ENCODE results near the gene NXT2.
"Not testable (repeated sequence)": the region's sequence is repeated elsewhere in the genome, so short reads cannot be mapped to it uniquely, and the experiment has no call there.

Gene NXT2

GRCh38 chrX:109536439-109537323, at the start of gene NXT2:
Gene NXT2, plus strand, starts transcription at chrX:109536844. Its CDS starts 163 bp downstream, at chrX:109537007.
- H3K4me3 Mint-ChIP-seq = peak within 1 kb of the TSS; percentile 97
- peak within 1 kb of the TSS; percentile 99 for H3K27ac Mint-ChIP-seq
- peaks cover 9% of the 10 kb centered on the region for H3K4me1 Mint-ChIP-seq (ENCODE audit: low read depth)
- H3K27me3 Mint-ChIP-seq = peaks cover 7% of the 10 kb centered on the region
- no peaks in the 10 kb centered on the region for H3K9me3 Mint-ChIP-seq (ENCODE audit: low read depth)
- no peaks in the 10 kb centered on the region for H3K36me3 Mint-ChIP-seq

- Mint-ChIP-seq H3K9me3 (ENCODE audit: low read depth) (no peaks in the 10 kb centered on the region), H3K4me1 (ENCODE audit: low read depth) (no peaks in the 10 kb centered on the region), H3K4me3 (no peak overlapping the region), H3K36me3 (no peaks in the 10 kb centered on the region), H3K27me3 (no peaks in the 10 kb centered on the region), H3K27ac (no peak overlapping the region)
These were observed 49.0 kb upstream of the NXT2 start for GRCh38 chrX:109487640-109488039.

DNA sequence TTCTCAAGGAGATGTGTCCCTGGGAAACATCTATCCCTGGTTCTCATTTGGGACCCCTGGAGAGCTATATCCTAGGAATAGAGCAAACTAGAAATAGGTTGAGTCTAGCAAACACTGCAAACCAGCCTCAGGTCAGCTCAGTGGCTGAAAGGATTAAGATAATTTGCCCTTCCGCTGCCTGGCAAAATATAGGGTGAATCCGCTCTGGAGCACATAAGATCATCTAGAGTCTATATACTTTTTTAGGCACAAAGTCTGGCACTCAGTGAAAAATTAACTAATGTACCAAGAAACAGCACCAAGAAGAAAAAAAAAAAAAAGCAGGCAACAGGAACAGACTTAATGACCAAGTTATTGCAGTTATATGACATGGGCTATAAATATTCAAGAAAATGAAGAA, 47.5 kb upstream of the NXT2 start:
- no peaks in the 10 kb centered on the region for H3K9me3 Mint-ChIP-seq (ENCODE audit: low read depth)
- H3K4me1 Mint-ChIP-seq (ENCODE audit: low read depth) = no peaks in the 10 kb centered on the region
- no peak overlapping the region for H3K4me3 Mint-ChIP-seq
- no peak overlapping the region for H3K27ac Mint-ChIP-seq
- no peaks in the 10 kb centered on the region for H3K27me3 Mint-ChIP-seq
- H3K36me3 Mint-ChIP-seq = no peaks in the 10 kb centered on the region

DNA sequence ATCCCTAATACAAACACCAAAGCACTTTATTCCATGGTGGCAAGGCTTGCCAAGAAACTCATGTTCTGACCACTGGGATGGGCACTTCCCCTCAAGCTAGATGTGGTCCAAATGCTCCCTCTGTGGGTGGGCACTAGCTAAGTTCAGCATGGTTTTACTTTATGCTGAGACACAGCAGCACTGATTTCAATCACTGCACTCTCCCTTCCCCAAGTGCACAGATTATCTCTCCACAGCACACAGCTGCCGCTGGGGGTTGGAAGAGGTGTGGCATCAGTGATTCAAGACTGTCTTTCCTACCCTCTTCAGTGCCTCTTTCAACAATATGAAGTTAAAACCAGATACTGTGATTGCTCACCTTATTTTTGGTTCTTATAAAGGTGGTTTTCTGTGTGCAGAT, 38.2 kb upstream of the NXT2 start:
- H3K9me3 Mint-ChIP-seq (ENCODE audit: low read depth) = no peaks in the 10 kb centered on the region
- H3K4me3 Mint-ChIP-seq = no peak overlapping the region
- no peaks in the 10 kb centered on the region for H3K36me3 Mint-ChIP-seq
- H3K27ac Mint-ChIP-seq = no peak overlapping the region
- H3K27me3 Mint-ChIP-seq = peaks cover 4% of the 10 kb centered on the region
- no peaks in the 10 kb centered on the region for H3K4me1 Mint-ChIP-seq (ENCODE audit: low read depth)

- Mint-ChIP-seq H3K4me3 (no peak overlapping the region), H3K27me3 (peaks cover under 1% of the 10 kb centered on the region), H3K4me1 (ENCODE audit: low read depth) (no peaks in the 10 kb centered on the region), H3K9me3 (ENCODE audit: low read depth) (no peaks in the 10 kb centered on the region), H3K36me3 (no peaks in the 10 kb centered on the region), H3K27ac (no peak overlapping the region)
These were observed 35.5 kb upstream of the NXT2 start for GRCh38 chrX:109501176-109501575.

GRCh38 chrX:109508915-109509314, 27.7 kb upstream of the NXT2 start:
- no peaks in the 10 kb centered on the region for H3K4me1 Mint-ChIP-seq (ENCODE audit: low read depth)
- H3K27ac Mint-ChIP-seq = no peak overlapping the region
- peaks cover 14% of the 10 kb centered on the region for H3K27me3 Mint-ChIP-seq
- H3K9me3 Mint-ChIP-seq (ENCODE audit: low read depth) = no peaks in the 10 kb centered on the region
- H3K4me3 Mint-ChIP-seq = no peak overlapping the region
- no peaks in the 10 kb centered on the region for H3K36me3 Mint-ChIP-seq

GRCh38 chrX:109511113-109511512, 25.5 kb upstream of the NXT2 start:
- Mint-ChIP-seq H3K27ac (no peak overlapping the region), H3K36me3 (no peaks in the 10 kb centered on the region), H3K4me3 (no peak overlapping the region), H3K4me1 (ENCODE audit: low read depth) (no peaks in the 10 kb centered on the region), H3K9me3 (ENCODE audit: low read depth) (no peaks in the 10 kb centered on the region), H3K27me3 (peaks cover 21% of the 10 kb centered on the region)

DNA sequence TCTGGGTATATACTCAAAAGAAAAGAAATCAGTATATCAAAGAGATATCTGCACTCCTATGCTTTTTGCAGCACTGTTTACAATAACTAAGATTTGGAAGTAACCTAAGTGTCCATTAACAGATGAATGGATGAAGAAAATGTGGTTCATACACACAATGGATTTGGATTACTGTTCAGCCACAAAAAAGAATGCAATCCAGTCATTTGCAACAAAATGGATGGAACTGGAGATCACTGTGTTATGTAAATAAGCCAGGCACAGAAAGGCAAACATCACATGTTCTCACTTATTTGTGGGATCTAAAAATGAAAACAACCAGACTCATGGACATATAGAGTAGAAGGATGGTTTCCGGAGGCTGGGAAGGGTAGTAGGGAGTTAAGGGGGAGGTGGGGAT, 17.6 kb upstream of the NXT2 start:
- H3K27me3 Mint-ChIP-seq = peaks cover 13% of the 10 kb centered on the region
- H3K4me1 Mint-ChIP-seq (ENCODE audit: low read depth) = no peaks in the 10 kb centered on the region
- H3K27ac Mint-ChIP-seq = no peak overlapping the region
- no peaks in the 10 kb centered on the region for H3K36me3 Mint-ChIP-seq
- H3K4me3 Mint-ChIP-seq = no peak overlapping the region
- no peaks in the 10 kb centered on the region for H3K9me3 Mint-ChIP-seq (ENCODE audit: low read depth)

GRCh38 chrX:109533005-109533404, 3.6 kb upstream of the NXT2 start:
- peaks cover 2% of the 10 kb centered on the region for H3K36me3 Mint-ChIP-seq
- no peaks in the 10 kb centered on the region for H3K9me3 Mint-ChIP-seq (ENCODE audit: low read depth)
- H3K27ac Mint-ChIP-seq = no peak overlapping the region
- H3K4me1 Mint-ChIP-seq (ENCODE audit: low read depth) = peaks cover 9% of the 10 kb centered on the region
- H3K4me3 Mint-ChIP-seq = no peak overlapping the region
- peaks cover 13% of the 10 kb centered on the region for H3K27me3 Mint-ChIP-seq

- H3K4me1 Mint-ChIP-seq (ENCODE audit: low read depth) = peaks cover 9% of the 10 kb centered on the region
- H3K36me3 Mint-ChIP-seq = peaks cover 2% of the 10 kb centered on the region
- no peak overlapping the region for H3K4me3 Mint-ChIP-seq
- no peaks in the 10 kb centered on the region for H3K9me3 Mint-ChIP-seq (ENCODE audit: low read depth)
- peaks cover 13% of the 10 kb centered on the region for H3K27me3 Mint-ChIP-seq
- no peak overlapping the region for H3K27ac Mint-ChIP-seq
These were observed 3.0 kb upstream of the NXT2 start for GRCh38 chrX:109533631-109534030.

GRCh38 chrX:109534933-109535332, 1.7 kb upstream of the NXT2 start:
- Mint-ChIP-seq H3K4me1 (ENCODE audit: low read depth) (peaks cover 9% of the 10 kb centered on the region), H3K36me3 (no peaks in the 10 kb centered on the region), H3K27ac (no peak overlapping the region), H3K27me3 (peaks cover 9% of the 10 kb centered on the region), H3K4me3 (no peak overlapping the region), H3K9me3 (ENCODE audit: low read depth) (no peaks in the 10 kb centered on the region)

DNA sequence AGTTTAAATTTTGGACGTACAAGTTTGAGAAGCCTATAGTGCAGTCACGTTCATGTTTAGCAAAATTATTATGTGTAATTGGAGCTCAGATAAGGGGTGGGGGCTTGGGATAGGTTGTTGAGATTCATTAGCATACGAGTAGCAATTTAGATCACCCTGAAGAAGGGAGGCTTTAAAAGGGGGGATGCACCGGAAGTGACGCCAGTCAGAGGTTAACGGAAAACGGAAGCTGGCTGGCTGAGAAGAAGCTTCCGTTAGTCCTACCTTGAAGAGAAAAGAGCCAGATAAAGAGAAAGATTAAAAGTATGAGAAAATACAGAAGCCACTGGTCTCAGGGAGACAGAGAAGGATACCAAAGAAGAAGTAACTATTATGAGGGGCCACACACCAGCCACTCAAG, 1.1 kb upstream of the NXT2 start:
- Mint-ChIP-seq H3K27ac (no peak overlapping the region), H3K9me3 (ENCODE audit: low read depth) (no peaks in the 10 kb centered on the region), H3K4me1 (ENCODE audit: low read depth) (peaks cover 9% of the 10 kb centered on the region), H3K27me3 (peaks cover 7% of the 10 kb centered on the region), H3K4me3 (peak overlapping the region; percentile 97), H3K36me3 (no peaks in the 10 kb centered on the region)

DNA sequence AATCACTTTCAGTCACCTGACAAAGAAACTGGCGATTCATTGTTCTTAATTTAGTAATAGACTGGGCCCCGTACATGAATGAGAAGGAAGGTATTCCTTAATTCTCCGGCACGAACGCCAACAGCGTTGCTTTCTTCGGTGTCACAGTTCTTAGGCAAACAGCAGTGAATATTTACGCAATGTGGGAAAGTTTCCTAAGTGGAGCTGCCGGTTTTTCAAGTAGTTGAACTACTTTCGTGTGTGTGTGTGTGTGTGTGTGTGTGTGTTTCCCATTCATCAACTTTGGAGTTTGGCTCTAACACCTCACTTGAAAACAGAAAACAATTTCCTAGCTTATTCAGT, 651 bp downstream of the NXT2 start:
- H3K9me3 Mint-ChIP-seq (ENCODE audit: low read depth) = no peaks in the 10 kb centered on the region
- no peaks in the 10 kb centered on the region for H3K36me3 Mint-ChIP-seq
- H3K4me3 Mint-ChIP-seq = peak overlapping the region; percentile 97

DNA sequence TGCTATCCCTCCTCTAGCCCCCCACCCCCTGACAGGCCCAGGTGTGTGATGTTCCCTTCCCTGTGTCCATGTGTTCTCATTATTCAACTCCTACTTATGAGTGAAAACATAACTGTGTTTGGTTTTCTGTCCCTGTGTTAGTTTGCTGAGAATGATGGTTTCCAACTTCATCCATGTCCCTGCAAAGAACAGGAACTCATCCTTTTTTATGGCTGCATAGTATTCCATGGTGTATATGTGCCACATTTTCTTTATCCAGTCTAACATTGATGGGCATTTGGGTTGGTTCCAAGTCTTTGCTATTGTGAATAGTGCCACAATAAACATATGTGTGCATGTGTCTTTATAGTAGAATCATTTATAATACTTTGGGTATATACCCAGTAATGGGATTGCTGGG, 2.4 kb downstream of the NXT2 start:
- not testable (repeated sequence) for H3K4me1 Mint-ChIP-seq (ENCODE audit: low read depth)

More for the DNA sequence above, 651 bp downstream of the NXT2 start:
- H3K4me1 Mint-ChIP-seq (ENCODE audit: low read depth) = peaks cover 9% of the 10 kb centered on the region
- peak overlapping the region; percentile 99 for H3K27ac Mint-ChIP-seq
- peaks cover 7% of the 10 kb centered on the region for H3K27me3 Mint-ChIP-seq

GRCh38 chrX:109553862-109554261, 17.2 kb downstream of the NXT2 start:
- Mint-ChIP-seq H3K27me3 (no peaks in the 10 kb centered on the region), H3K4me3 (no peak overlapping the region), H3K9me3 (ENCODE audit: low read depth) (no peaks in the 10 kb centered on the region), H3K4me1 (ENCODE audit: low read depth) (no peaks in the 10 kb centered on the region), H3K36me3 (no peaks in the 10 kb centered on the region), H3K27ac (no peak overlapping the region)

More for the DNA sequence above, 2.4 kb downstream of the NXT2 start:
- not testable (repeated sequence) for H3K4me3 Mint-ChIP-seq; H3K27me3 Mint-ChIP-seq; H3K27ac Mint-ChIP-seq; H3K36me3 Mint-ChIP-seq; H3K9me3 Mint-ChIP-seq (ENCODE audit: low read depth)

DNA sequence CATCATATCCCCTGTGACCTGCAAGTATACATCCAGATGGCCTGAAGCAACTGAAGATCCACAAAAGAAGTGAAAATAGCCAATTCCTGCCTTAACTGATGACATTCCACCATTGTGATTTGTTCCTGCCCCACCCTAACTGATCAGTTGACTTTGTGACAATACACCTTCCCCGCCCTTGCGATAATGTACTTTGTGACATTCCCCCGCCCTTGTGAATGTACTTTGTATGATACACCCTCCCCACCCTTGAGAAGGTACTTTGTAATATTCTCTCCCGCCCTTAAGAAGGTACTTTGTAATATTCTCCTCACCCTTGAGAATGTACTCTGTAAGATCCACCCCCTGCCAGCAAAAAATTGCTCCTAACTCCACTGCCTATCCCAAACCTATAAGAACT, 39.4 kb downstream of the NXT2 start:
- H3K4me1 Mint-ChIP-seq (ENCODE audit: low read depth); H3K27me3 Mint-ChIP-seq; H3K36me3 Mint-ChIP-seq; H3K9me3 Mint-ChIP-seq (ENCODE audit: low read depth); H3K4me3 Mint-ChIP-seq: not testable (repeated sequence)
- peak overlapping the region; percentile 7 for H3K27ac Mint-ChIP-seq
